RWPE1 (cell line): ENCODE measurements around the gene PXMP4.

Experiments used
- CTCF ChIA-PET: fragments of 350-600 bp; sonication (Branson Sonifier 250); formaldehyde crosslinking; extraction: SDS; loops from one replicate; lab custom pipeline; 2021; lab: Yijun Ruan, JAX
- POLR2A ChIA-PET: fragments of 400-600 bp; formaldehyde crosslinking; extraction: SDS; loops from one replicate; lab custom pipeline; 2020; ENCODE audit warnings: antibody characterized with exemption; ENCODE audit not compliant: low non-redundant PET; lab: Yijun Ruan, JAX
- DNase-seq: peaks from one replicate; pipeline ENCODE4 v3.0.0; 2012; ENCODE audit warnings: low spot score
- H3K27ac ChIP-seq: fragments of 450-650 bp; 2 replicates; pipeline ENCODE4 v1.5.1; 2017
- CTCF ChIP-seq: fragments of 450-650 bp; conservative IDR thresholded peaks from 2 replicates; pipeline ENCODE4 v1.5.1; 2017; ENCODE audit warnings: low read depth, mild to moderate bottlenecking

The PXMP4 gene

GRCh38 chr20:33728463-33728862 is 8.4 kb upstream of the PXMP4 start:
- H3K27ac ChIP-seq: no peak overlapping the region
- no peak for DNase-seq
- TF ChIP-seq CTCF: no peak
- ChIA-PET POLR2A (no interaction called here), CTCF (no interaction called here)

GRCh38 chr20:33727806-33728205 is 7.7 kb upstream of the PXMP4 start:
- TF ChIP-seq CTCF: no peak
- ChIA-PET POLR2A (no interaction called here), CTCF (no interaction called here)
- no peak for DNase-seq
- no peak overlapping the region for H3K27ac ChIP-seq

GRCh38 chr20:33727115-33727479 is 7.0 kb upstream of the PXMP4 start:
- ChIA-PET POLR2A (no interaction called here), CTCF (interaction anchor here (0.7 kb wide), 1 partner anchor 54 kb away, joined by 7 read pairs; no protein-coding TSS in a partner anchor)
- no peak for DNase-seq
- no peak overlapping the region for H3K27ac ChIP-seq
- no peak for TF ChIP-seq CTCF

- ChIA-PET CTCF (interaction anchor here (0.6 to 0.7 kb wide), 2 partner anchors 791 to 1940 kb away, joined by 3 read pairs; partner anchors contain the start of gene DYNLRB1), POLR2A (no interaction called here)
- DNase-seq: no peak
- H3K27ac ChIP-seq: no peak overlapping the region
- no peak for TF ChIP-seq CTCF
Observed at GRCh38 chr20:33725607-33726264, 5.6 kb upstream of the PXMP4 start.

GRCh38 chr20:33724439-33725094 is 4.5 kb upstream of the PXMP4 start:
- TF ChIP-seq CTCF: no peak
- DNase-seq: no peak
- CTCF ChIA-PET: no interaction called here
- POLR2A ChIA-PET: interaction anchor here (0.6 to 0.7 kb wide), 2 partner anchors 8 to 58 kb away, joined by 3 to 5 read pairs; partner anchors contain the start of gene ACTL10
- no peak overlapping the region for H3K27ac ChIP-seq

- CTCF ChIA-PET: interaction anchor here (0.6 kb wide), 1 partner anchor 456 kb away, joined by 4 read pairs; no protein-coding TSS in a partner anchor
- no peak for TF ChIP-seq CTCF
- no peak overlapping the region for H3K27ac ChIP-seq
- POLR2A ChIA-PET: interaction anchor here (0.7 kb wide), 1 partner anchor 9 kb away, joined by 3 read pairs; no protein-coding TSS in a partner anchor
- no peak for DNase-seq
Observed at GRCh38 chr20:33721391-33722140, 1.5 kb upstream of the PXMP4 start.
